IMR-90 (cell line): ENCODE measurements around the gene FAM227B. TPM values are rescaled to one million over a fixed set of nuclear protein-coding genes. Genes with fewer than 3 reads are reported as not detected.

Source experiments
- ATAC-seq: fragments of 200-7000 bp; cut with Tn5 transposase; 2 replicates; pipeline ENCODE4 v1.9.1; 2020; ENCODE audit warnings: low read depth, mild to moderate bottlenecking, moderate library complexity
- BruUV-seq: library from RNA; stranded (reverse); fragments of 400-500 nt; replicated peaks from 2 replicates; lab custom pipeline; 2021; lab: Mats Ljungman, UMichigan
- CTCF ChIA-PET: fragments of 300-600 bp; formaldehyde crosslinking; extraction: SDS; loops from one replicate; lab custom pipeline; 2021; ENCODE audit warnings: antibody characterized with exemption; lab: Yijun Ruan, JAX
- POLR2A ChIA-PET: fragments of 300-600 bp; sonication (Branson Sonifier 250); formaldehyde crosslinking; loops from one replicate; lab custom pipeline; 2022; ENCODE audit warnings: antibody characterized with exemption; ENCODE audit not compliant: unreplicated experiment; lab: Charles Lee
- DNase-seq: peaks from one replicate; pipeline ENCODE4 v3.0.0; 2013
- H2AFZ ChIP-seq: replicated peaks from 2 replicates; pipeline ENCODE3; 2013; ENCODE audit warnings: low read length, mild to moderate bottlenecking; ENCODE audit not compliant: poor library complexity
- H2AK5ac ChIP-seq: 2 replicates; pipeline ENCODE4 v1.6.1; 2013; ENCODE audit warnings: low read depth, low read length, inconsistent platforms
- H2AK9ac ChIP-seq: replicated peaks from 2 replicates; pipeline ENCODE3; 2013; ENCODE audit warnings: mild to moderate bottlenecking, low read depth, low read length, moderate library complexity; ENCODE audit not compliant: poor library complexity
- H2BK120ac ChIP-seq: 2 replicates; pipeline ENCODE4 v1.6.1; 2013; ENCODE audit warnings: low read depth, low read length, inconsistent platforms
- H2BK15ac ChIP-seq: 3 replicates; pipeline ENCODE4 v1.6.1; 2013; ENCODE audit warnings: low read depth, low read length, inconsistent platforms
- H2BK20ac ChIP-seq: 2 replicates; pipeline ENCODE4 v1.6.1; 2013; ENCODE audit warnings: low read depth, mild to moderate bottlenecking, inconsistent platforms, low read length, moderate library complexity
- H2BK5ac ChIP-seq: 2 replicates; pipeline ENCODE4 v1.6.1; 2013; ENCODE audit warnings: mild to moderate bottlenecking, low read depth, low read length, inconsistent platforms; ENCODE audit not compliant: poor library complexity, severe bottlenecking
- H3K14ac ChIP-seq: replicated peaks from 2 replicates; pipeline ENCODE4 v1.6.1; 2013; ENCODE audit warnings: low read depth, low read length, inconsistent platforms
- H3K18ac ChIP-seq: 2 replicates; pipeline ENCODE4 v1.6.1; 2013; ENCODE audit warnings: low read depth, low read length, control low read depth
- H3K23ac ChIP-seq: 2 replicates; pipeline ENCODE4 v1.6.1; 2013; ENCODE audit warnings: low read depth, low read length, inconsistent platforms
- H3K27ac ChIP-seq: 2 replicates; pipeline ENCODE4 v1.5.1; 2013; ENCODE audit warnings: mild to moderate bottlenecking, control low read depth, low read length; ENCODE audit not compliant: insufficient read depth
- H3K27me3 ChIP-seq: 2 replicates; pipeline ENCODE4 v1.6.1; 2013; ENCODE audit warnings: low read length; ENCODE audit not compliant: control insufficient read depth, insufficient read depth
- H3K36me3 ChIP-seq: 2 replicates; pipeline ENCODE4 v1.6.1; 2013; ENCODE audit warnings: low read length, mixed read lengths; ENCODE audit not compliant: control insufficient read depth, insufficient read depth
- H3K4ac ChIP-seq: 2 replicates; pipeline ENCODE4 v1.6.1; 2013; ENCODE audit warnings: low read depth, low read length, inconsistent platforms
- H3K4me1 ChIP-seq: 2 replicates; pipeline ENCODE4 v1.6.1; 2013; ENCODE audit warnings: low read length, mixed read lengths; ENCODE audit not compliant: control insufficient read depth, insufficient read depth
- H3K4me2 ChIP-seq: 2 replicates; pipeline ENCODE4 v1.6.1; 2013; ENCODE audit warnings: low read depth, mild to moderate bottlenecking, control low read depth, low read length, moderate library complexity
- H3K4me3 ChIP-seq: 2 replicates; pipeline ENCODE4 v1.5.1; 2013; ENCODE audit warnings: low read depth, mild to moderate bottlenecking, control low read depth, low read length, moderate library complexity; ENCODE audit not compliant: insufficient read depth
- H3K56ac ChIP-seq: 2 replicates; pipeline ENCODE4 v1.6.1; 2013; ENCODE audit warnings: low read length, inconsistent platforms; ENCODE audit not compliant: insufficient read depth; ENCODE audit errors: extremely low read depth
- H3K79me1 ChIP-seq, 2 experiments: 2 replicates each; pipeline ENCODE4 v1.6.1; 2013; ENCODE audit warnings: low read length in 2 of 2, inconsistent platforms in 1 of 2, low read depth in 1 of 2
- H3K9ac ChIP-seq: 2 replicates; pipeline ENCODE4 v1.6.1; 2013; ENCODE audit warnings: low read depth, low read length, control low read depth
- H3K9me1 ChIP-seq: 2 replicates; pipeline ENCODE4 v1.6.1; 2013; ENCODE audit warnings: low read length, inconsistent platforms; ENCODE audit not compliant: insufficient read depth
- H3K9me3 ChIP-seq: 2 replicates; pipeline ENCODE4 v1.6.1; 2013; ENCODE audit warnings: low read length; ENCODE audit not compliant: control insufficient read depth, insufficient read depth
- H4K20me1 ChIP-seq: 2 replicates; pipeline ENCODE4 v1.6.1; 2013; ENCODE audit warnings: low read length, inconsistent platforms; ENCODE audit not compliant: insufficient read depth
- H4K5ac ChIP-seq: 2 replicates; pipeline ENCODE4 v1.6.1; 2013; ENCODE audit warnings: mild to moderate bottlenecking, low read depth, low read length, control low read depth
- H4K8ac ChIP-seq, 2 experiments: 2 replicates each; pipeline ENCODE4 v1.6.1; 2013; ENCODE audit warnings: low read depth in 2 of 2, low read length in 2 of 2, control low read depth in 1 of 2, inconsistent platforms in 1 of 2
- H4K91ac ChIP-seq: 2 replicates; pipeline ENCODE4 v1.6.1; 2013; ENCODE audit warnings: low read depth, low read length, inconsistent platforms; ENCODE audit not compliant: insufficient read depth
- BHLHE40 ChIP-seq: fragments of 150-350 bp; IDR thresholded peaks from 2 replicates; pipeline ENCODE4 v1.6.1; 2016; ENCODE audit warnings: mild to moderate bottlenecking, low read depth, low read length
- CHD1 ChIP-seq: IDR thresholded peaks from 2 replicates; pipeline ENCODE4 v1.6.1; 2012; ENCODE audit warnings: low read depth, low read length, improper control_type of control experiment
- CTCF ChIP-seq: conservative IDR thresholded peaks from 2 replicates; pipeline ENCODE4 v1.5.1; 2012; ENCODE audit warnings: mild to moderate bottlenecking, low read depth, low read length, improper control_type of control experiment
- MXI1 ChIP-seq: IDR thresholded peaks from 2 replicates; pipeline ENCODE4 v1.6.1; 2012; ENCODE audit warnings: low read depth, mild to moderate bottlenecking, low read length, moderate library complexity, borderline replicate concordance
- RAD21 ChIP-seq: IDR thresholded peaks from 2 replicates; pipeline ENCODE4 v1.6.1; 2012; ENCODE audit warnings: low read length, improper control_type of control experiment
- SMC3 ChIP-seq: fragments of 150-350 bp; IDR thresholded peaks from 2 replicates; pipeline ENCODE4 v1.6.1; 2016; ENCODE audit warnings: low read depth, mild to moderate bottlenecking, antibody characterized with exemption, low read length, moderate library complexity
- WGBS, 2 experiments: methylation state at CpG; one replicate each; pipeline versions ENCODE4 v1.1.5 to v1.1.7; 2013; ENCODE audit warnings: missing lambda C conversion rate in 2 of 2; ENCODE audit not compliant: insufficient read length in 1 of 2; ENCODE audit errors: extremely low coverage in 2 of 2; 5-methylcytosine and 5-hydroxymethylcytosine counted together
- dilution Hi-C: fragments of 300-500 bp; cut with HindIII; formaldehyde crosslinking; loops from one replicate; pipeline ENCODE4 v1.14.3; 2018; ENCODE audit warnings: low sequenced_read_pairs; ENCODE audit not compliant: unreplicated experiment
- in situ Hi-C: fragments of 300-500 bp; cut with MboI; formaldehyde crosslinking; loops from 3 replicates; pipeline ENCODE4 v1.14.3; 2019; ENCODE audit warnings: low sequenced_read_pairs, inconsistent platforms, mixed read lengths
- intact Hi-C: fragments of 100-400 bp; cut with micrococcal nuclease; formaldehyde crosslinking; loops from 2 replicates; pipeline ENCODE4 v1.10.0; 2022
- polyA plus RNA-seq, 3 experiments: library from polyadenylated mRNA; depleted of rRNA; stranded (reverse); fragments of >200 nt; gene quantifications; 2 replicates each; pipeline ENCODE4 v1.2.3, GENCODE V29; 2012; ENCODE audit warnings: low replicate concordance in 1 of 3
- total RNA-seq: library from RNA; depleted of rRNA; stranded (reverse); fragments of >200 nt; gene quantifications from 2 replicates; pipeline ENCODE4 v1.2.3, GENCODE V29; 2012

Gene FAM227B
- total and polyA plus RNA-seq, 2 of the 4 experiments (the other 2 are of a cell fraction), result 1.8 to 3.0 TPM

GRCh38 chr15:49421991-49422390, 198.6 kb downstream of the FAM227B start:
- H3K9me1 ChIP-seq, result no peaks in the 10 kb centered on the region
- no CpG with 5 or more reads among the region's 9 CpGs for WGBS, 2 experiments
- POLR2A ChIA-PET, result no interaction called here
- no peak overlapping the region for H4K91ac ChIP-seq
- no peak overlapping the region for H2AFZ ChIP-seq
- in situ Hi-C loops (loop anchor here (5.0 to 25.0 kb wide), 6 partner anchors 180 to 890 kb away; no protein-coding TSS in a partner anchor), dilution Hi-C loops (no loop called here), intact Hi-C loops (loop anchor here (1.0 to 10.0 kb wide), 7 partner anchors 51 to 893 kb away; partner anchors contain the start of genes COPS2 and SECISBP2L)
- no peaks in the 10 kb centered on the region for H3K27me3 ChIP-seq
- H4K20me1 ChIP-seq, result no peaks in the 10 kb centered on the region
- no peak overlapping the region for H3K4me3 ChIP-seq
- H2AK9ac ChIP-seq, result no peak overlapping the region
- peak overlapping the region; percentile 39; the same call in 1 of the 2 replicates for H3K14ac ChIP-seq
- peak overlapping the region; percentile 73; the same call in 1 of the 2 replicates for H4K5ac ChIP-seq
- H3K18ac ChIP-seq, result peak overlapping the region; percentile 3; the same call in 1 of the 2 replicates
- H3K9me3 ChIP-seq, result no peaks in the 10 kb centered on the region
- H3K4ac ChIP-seq, result peak overlapping the region; percentile 31; the same call in 1 of the 2 replicates
- H3K36me3 ChIP-seq, result peaks cover 2% of the 10 kb centered on the region
- peak overlapping the region; percentile 88 for H3K4me2 ChIP-seq
- DNase-seq, result peak; percentile 81
- no peak overlapping the region for H2BK15ac ChIP-seq
- CTCF ChIA-PET, result interaction anchor here (0.6 to 2.8 kb wide), 7 partner anchors 17 to 728 kb away, joined by 3 to 20 read pairs (median 3); no protein-coding TSS in a partner anchor
- no peak overlapping the region for H3K56ac ChIP-seq
- no peak overlapping the region for H3K23ac ChIP-seq
- H4K8ac ChIP-seq, result peak overlapping the region in 1 of 2 experiments; percentile 78; a peak in 1 of 4 replicates
- ATAC-seq, result peak; percentile 50
- H3K27ac ChIP-seq, result peak overlapping the region; percentile 69; the same call in 1 of the 2 replicates
- BruUV-seq, result no TSS peak
- H3K9ac ChIP-seq, result 0 out of 2 replicates have a peak overlapping the region, but pooled peaks have one; percentile 82
- H2BK20ac ChIP-seq, result peak overlapping the region; percentile 66; the same call in 1 of the 2 replicates
- H2BK5ac ChIP-seq, result peak overlapping the region; percentile 98
- no peaks in the 10 kb centered on the region; the same call in 1 of the 2 replicates for H3K4me1 ChIP-seq
- peak overlapping the region; percentile 53; the same call in 1 of the 2 replicates for H2BK120ac ChIP-seq
- TF ChIP-seq BHLHE40 (0 out of 2 replicates have a peak, but pooled peaks have one; percentile 33), CHD1 (no peak; the same call in 1 of the 2 replicates), RAD21 (peak; percentile 82), CTCF (peak; percentile 90), MXI1 (no peak), SMC3 (peak; percentile 88)
- H2AK5ac ChIP-seq, result no peak overlapping the region
- peaks cover 0 to 3% of the 10 kb centered on the region in 2 experiments; a peak in 2 of 4 replicates for H3K79me1 ChIP-seq
